H1 (cell line): Measurements from ENCODE around the gene TCEANC. TPM values are rescaled to one million over a fixed set of nuclear protein-coding genes. Genes with fewer than 3 reads are reported as not detected.

Experiments used
- CTCF ChIA-PET: fragments of 300-600 bp; sonication (Branson Sonifier 250); formaldehyde crosslinking; loops from one replicate; lab custom pipeline; 2021; ENCODE audit not compliant: partially characterized antibody; lab: Charles Lee
- POLR2A ChIA-PET: fragments of 300-600 bp; sonication (Branson Sonifier 250); formaldehyde crosslinking; loops from one replicate; lab custom pipeline; 2021; ENCODE audit warnings: inconsistent platforms; ENCODE audit not compliant: partially characterized antibody; lab: Charles Lee
- DNase-seq, 2 experiments: peaks; one replicate each; pipeline versions ENCODE4 v3.0.0 to v3.0.0-alpha.2; 2010 to 2022; ENCODE audit warnings: low spot score in 2 of 2, low read depth in 1 of 2, mixed read lengths in 1 of 2
- FAIRE-seq: peaks from 2 replicates; lab custom pipeline; 2011; peaks lifted over from hg19 to GRCh38; lab: Jason Lieb, UNC
- H2AFZ ChIP-seq: 2 replicates; pipeline ENCODE4 v1.8.1; 2012; ENCODE audit warnings: low read length, inconsistent platforms
- H2AK5ac ChIP-seq: 2 replicates; pipeline ENCODE4 v1.6.1; 2013; ENCODE audit warnings: low read depth, low read length
- H2BK120ac ChIP-seq: replicated peaks from 2 replicates; pipeline ENCODE3; 2013; ENCODE audit warnings: low read depth, low read length, inconsistent platforms
- H2BK12ac ChIP-seq: 2 replicates; pipeline ENCODE4 v1.6.1; 2013; ENCODE audit warnings: low read depth, low read length
- H2BK15ac ChIP-seq: 2 replicates; pipeline ENCODE4 v1.6.1; 2013; ENCODE audit warnings: low read length
- H2BK20ac ChIP-seq: 2 replicates; pipeline ENCODE4 v1.6.1; 2013; ENCODE audit warnings: low read length
- H2BK5ac ChIP-seq: 2 replicates; pipeline ENCODE4 v1.6.1; 2013; ENCODE audit warnings: low read depth, low read length
- H3K14ac ChIP-seq: 2 replicates; pipeline ENCODE4 v1.6.1; 2013; ENCODE audit warnings: inconsistent platforms; ENCODE audit not compliant: insufficient read length
- H3K18ac ChIP-seq: 2 replicates; pipeline ENCODE4 v1.6.1; 2013; ENCODE audit warnings: low read length; ENCODE audit errors: extremely low read depth
- H3K23ac ChIP-seq: 2 replicates; pipeline ENCODE4 v1.6.1; 2013; ENCODE audit warnings: inconsistent platforms; ENCODE audit not compliant: insufficient read length
- H3K23me2 ChIP-seq: 2 replicates; pipeline ENCODE4 v1.6.1; 2013; ENCODE audit warnings: low read depth, low read length
- H3K27ac ChIP-seq: 2 replicates; pipeline ENCODE4 v1.6.1; 2011; ENCODE audit warnings: low read depth, low read length, inconsistent platforms
- H3K27me3 ChIP-seq, 4 experiments: replicated peaks in 1 of 4; 1 replicate in 1 of 4; 2 replicates in 3 of 4; pipeline versions ENCODE4 v1.6.1 to v1.8.1; 2011 to 2013; ENCODE audit warnings: low read length in 3 of 4, mild to moderate bottlenecking in 3 of 4, inconsistent platforms in 2 of 4, mixed read lengths in 2 of 4, moderate library complexity in 1 of 4; ENCODE audit not compliant: control insufficient read depth in 3 of 4, insufficient read depth in 3 of 4; ENCODE audit errors: extremely low read depth in 1 of 4
- H3K36me3 ChIP-seq, 4 experiments: 2 replicates each; pipeline versions ENCODE4 v1.6.1 to v1.8.1; 2011 to 2013; ENCODE audit warnings: mild to moderate bottlenecking in 4 of 4, low read length in 3 of 4, moderate library complexity in 2 of 4, control low read depth in 1 of 4, inconsistent platforms in 1 of 4; ENCODE audit not compliant: insufficient read depth in 4 of 4, control insufficient read depth in 2 of 4
- H3K4ac ChIP-seq: replicated peaks from 2 replicates; pipeline ENCODE3; 2013; ENCODE audit warnings: low read length, low read depth, mixed read lengths, inconsistent platforms; ENCODE audit not compliant: insufficient read length
- H3K4me1 ChIP-seq, 4 experiments: replicated peaks in 1 of 4; 1 replicate in 1 of 4; 2 replicates in 3 of 4; pipeline versions ENCODE4 v1.6.1 to v1.8.1; 2011 to 2013; ENCODE audit warnings: low read length in 3 of 4, inconsistent platforms in 2 of 4, mixed read lengths in 1 of 4; ENCODE audit not compliant: insufficient read depth in 4 of 4, control insufficient read depth in 3 of 4
- H3K4me2 ChIP-seq, 2 experiments: 2 replicates each; pipeline versions ENCODE4 v1.6.1 to v1.8.1; 2011 to 2013; ENCODE audit warnings: low read depth in 2 of 2, low read length in 2 of 2, control low read depth in 1 of 2, inconsistent platforms in 1 of 2, mild to moderate bottlenecking in 1 of 2; ENCODE audit not compliant: insufficient read depth in 1 of 2
- H3K4me3 ChIP-seq, 4 experiments: fragments of 200-600, 300-600 bp in 1 of 4; sonication (generic), shearing (Covaris generic), sonication (Bioruptor Twin) in 1 of 4; 2 replicates each; pipeline versions ENCODE4 v1.5.1 to v1.8.1; 2011 to 2016; ENCODE audit warnings: low read length in 4 of 4, low read depth in 3 of 4, control low read depth in 2 of 4, inconsistent platforms in 2 of 4, mild to moderate bottlenecking in 2 of 4, mixed read lengths in 1 of 4, moderate library complexity in 1 of 4; ENCODE audit not compliant: insufficient read depth in 2 of 4; ENCODE audit errors: extremely low read depth in 1 of 4
- H3K56ac ChIP-seq: replicated peaks from 2 replicates; pipeline ENCODE3; 2013; ENCODE audit warnings: low read depth, mild to moderate bottlenecking, mixed read lengths, low read length, inconsistent platforms; ENCODE audit not compliant: insufficient read length
- H3K79me1 ChIP-seq: 2 replicates; pipeline ENCODE4 v1.6.1; 2013; ENCODE audit warnings: low read depth, low read length, control low read depth
- H3K79me2 ChIP-seq, 2 experiments: 2 replicates each; pipeline versions ENCODE4 v1.6.1 to v1.8.1; 2012 to 2013; ENCODE audit warnings: low read length in 2 of 2, mild to moderate bottlenecking in 2 of 2, inconsistent platforms in 1 of 2; ENCODE audit not compliant: insufficient read depth in 2 of 2, control insufficient read depth in 1 of 2
- H3K9ac ChIP-seq, 4 experiments: replicated peaks in 1 of 4; 1 replicate in 1 of 4; 2 replicates in 3 of 4; pipeline versions ENCODE4 v1.6.1 to v1.8.1; 2011 to 2013; ENCODE audit warnings: low read depth in 3 of 4, low read length in 3 of 4, control low read depth in 2 of 4, mild to moderate bottlenecking in 2 of 4, moderate library complexity in 2 of 4, inconsistent platforms in 1 of 4; ENCODE audit errors: extremely low read depth in 1 of 4
- H3K9me3 ChIP-seq, 2 experiments: 2 replicates each; pipeline versions ENCODE4 v1.6.1 to v1.8.1; 2012 to 2013; ENCODE audit warnings: mild to moderate bottlenecking in 2 of 2, moderate library complexity in 2 of 2, control low read depth in 1 of 2, inconsistent platforms in 1 of 2, low read depth in 1 of 2, low read length in 1 of 2, mixed read lengths in 1 of 2; ENCODE audit not compliant: insufficient read depth in 2 of 2
- H4K20me1 ChIP-seq, 2 experiments: replicated peaks in 1 of 2; 2 replicates each; pipeline versions ENCODE3 to v1.8.1; 2011 to 2013; ENCODE audit warnings: inconsistent platforms in 2 of 2, low read length in 2 of 2, mild to moderate bottlenecking in 1 of 2; ENCODE audit not compliant: insufficient read depth in 2 of 2, control insufficient read depth in 1 of 2
- H4K5ac ChIP-seq: 2 replicates; pipeline ENCODE4 v1.6.1; 2013; ENCODE audit warnings: low read length, low read depth, mixed read lengths, inconsistent platforms; ENCODE audit not compliant: insufficient read length
- H4K8ac ChIP-seq: 2 replicates; pipeline ENCODE4 v1.8.0; 2013; ENCODE audit warnings: mild to moderate bottlenecking, moderate library complexity, low read length, inconsistent platforms; ENCODE audit not compliant: insufficient read depth; ENCODE audit errors: extremely low read depth
- H4K91ac ChIP-seq: replicated peaks from 2 replicates; pipeline ENCODE3; 2013; ENCODE audit warnings: low read length, mixed read lengths, inconsistent platforms; ENCODE audit not compliant: insufficient read length
- EGR1 ChIP-seq: IDR thresholded peaks from 2 replicates; pipeline ENCODE4 v1.6.1; 2011; ENCODE audit warnings: low read depth, low read length, borderline replicate concordance
- HDAC6 ChIP-seq: IDR thresholded peaks from one replicate; pipeline ENCODE4 v1.7.1; 2012; ENCODE audit warnings: low read depth, mild to moderate bottlenecking, inconsistent platforms, low read length, moderate library complexity
- RAD21 ChIP-seq, 2 experiments: IDR thresholded peaks in 1 of 2; conservative IDR thresholded peaks in 1 of 2; 2 replicates each; pipeline ENCODE4 v1.6.1; 2011; ENCODE audit warnings: low read depth in 2 of 2, low read length in 2 of 2, improper control_type of control experiment in 1 of 2, inconsistent platforms in 1 of 2, mild to moderate bottlenecking in 1 of 2, moderate library complexity in 1 of 2
- RBBP5 ChIP-seq: IDR thresholded peaks from 2 replicates; pipeline ENCODE4 v1.7.1; 2012; ENCODE audit warnings: low read depth, mild to moderate bottlenecking, inconsistent platforms, low read length, moderate library complexity, borderline replicate concordance
- SP4 ChIP-seq: IDR thresholded peaks from 2 replicates; pipeline ENCODE4 v1.6.1; 2012; ENCODE audit warnings: low read length, inconsistent platforms
- TAF1 ChIP-seq: IDR thresholded peaks from 2 replicates; pipeline ENCODE4 v1.6.1; 2011; ENCODE audit warnings: mild to moderate bottlenecking, low read depth, low read length
- TAF7 ChIP-seq: optimal IDR thresholded peaks from 2 replicates; pipeline ENCODE3; 2011; ENCODE audit warnings: low read depth, mild to moderate bottlenecking, inconsistent platforms, low read length, moderate library complexity, borderline replicate concordance
- ZNF274 ChIP-seq: IDR thresholded peaks from 2 replicates; pipeline ENCODE4 v1.7.0; 2012; ENCODE audit warnings: low read length, borderline replicate concordance; ENCODE audit errors: extremely low read depth
- WGBS, 2 experiments: shearing (Covaris generic) in 1 of 2; methylation state at CpG; one replicate each; pipeline versions ENCODE4 v1.1.6 to v1.1.7; 2013 to 2015; ENCODE audit warnings: low lambda C conversion rate in 2 of 2, mixed read lengths in 2 of 2, inconsistent platforms in 1 of 2, low coverage in 1 of 2, missing lambda C conversion rate in 1 of 2; ENCODE audit not compliant: insufficient replicate concordance in 2 of 2, insufficient coverage in 1 of 2, insufficient read length in 1 of 2; ENCODE audit errors: extremely low coverage in 1 of 2, missing lambda C conversion rate in 1 of 2; 5-methylcytosine and 5-hydroxymethylcytosine counted together
- polyA plus RNA-seq, 7 experiments: library from polyadenylated mRNA; depleted of rRNA in 3 of 7; stranded (reverse) in 5 of 7; unstranded in 2 of 7; fragments of >200 nt in 5 of 7; fragments of 200-250 nt in 2 of 7; gene quantifications; 1 replicate in 5 of 7; 2 replicates in 1 of 7; 4 replicates in 1 of 7; pipeline versions ENCODE4 v1.2.1 to v1.2.3, GENCODE V29; 2011 to 2013; ENCODE audit warnings: missing spikeins in 2 of 7, mixed read lengths in 2 of 7
- total RNA-seq: library from RNA; stranded (reverse); fragmentation: NEBNext Ultra II Directional; extraction: Animal tissue kit (Norgen Biotek cat#: 25700); gene quantifications from 2 replicates; pipeline ENCODE4 v1.2.1, GENCODE V29; 2021

The TCEANC gene
- total and polyA plus RNA-seq, 2 of the 8 experiments (the other 6 are each of a cell fraction or from before 2014, with no cell fraction given): 0.88 to 2.0 TPM

DNA sequence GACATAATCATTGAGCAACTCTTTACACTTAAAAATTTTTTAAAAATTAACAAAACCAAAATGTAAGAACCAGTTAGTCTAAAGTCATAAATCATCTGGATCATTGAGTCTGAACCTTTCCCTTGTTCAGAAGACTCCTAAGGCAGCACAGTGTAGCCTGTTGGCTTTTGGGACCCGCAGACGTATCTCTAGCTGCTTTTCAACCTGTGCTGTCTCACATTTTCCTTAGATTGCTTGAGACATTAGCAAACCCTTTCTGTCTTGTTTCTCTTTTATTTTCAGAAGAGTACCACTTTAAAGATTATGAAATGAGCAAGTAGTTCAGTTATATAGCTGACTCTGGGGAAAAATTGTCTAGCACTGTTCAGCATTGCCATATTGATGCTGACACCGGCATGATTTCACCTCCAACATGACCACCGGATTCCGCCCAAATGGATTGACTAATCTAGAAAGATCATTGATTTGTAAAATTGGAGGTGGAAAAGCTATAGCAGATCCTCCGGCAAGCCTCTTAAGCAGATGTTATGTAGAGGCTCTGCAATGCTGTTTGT, 8.9 kb downstream of the TCEANC start:
- no peaks in the 10 kb centered on the region for H4K20me1 ChIP-seq
- H2BK5ac ChIP-seq: no peak overlapping the region
- no peak overlapping the region for H3K4ac ChIP-seq
- no peak overlapping the region for H3K4me3 ChIP-seq
- no peak overlapping the region for H3K9ac ChIP-seq
- TF ChIP-seq ZNF274 (no peak), SP4 (no peak), RBBP5 (no peak), RAD21 (IDR thresholded peaks at IDR 0.05 in 1 of 2, conservative IDR thresholded peaks at IDR 0.05 in 1 of 2; ENCODE audit: low read depth in 2 of 2, low read length in 2 of 2) (no peak), HDAC6 (no peak), TAF1 (no peak), EGR1 (no peak), TAF7 (no peak)
- no peaks in the 10 kb centered on the region for H3K79me1 ChIP-seq
- H2BK15ac ChIP-seq: no peak overlapping the region
- H3K23me2 ChIP-seq: no peaks in the 10 kb centered on the region
- no peak overlapping the region for H3K18ac ChIP-seq
- WGBS, 2 experiments: 92% methylated on average over 4 of the region's 6 CpGs; no CpG with 5 or more reads in 1 of the 2 experiments
- no peaks in the 10 kb centered on the region for H3K9me3 ChIP-seq
- no peak overlapping the region for H2BK120ac ChIP-seq
- ChIA-PET POLR2A (no interaction called here), CTCF (interaction anchor here (0.9 to 1.5 kb wide), 2 partner anchors 20 to 73 kb away, joined by 3 to 4 read pairs; partner anchors contain the start of genes OFD1 and TRAPPC2)
- H2BK12ac ChIP-seq: no peak overlapping the region
- H2BK20ac ChIP-seq: no peak overlapping the region
- peaks cover 0 to 3% (median 0%) of the 10 kb centered on the region in 4 experiments; a peak in 4 of 8 replicates for H3K36me3 ChIP-seq
- no peak overlapping the region for H3K23ac ChIP-seq
- H3K4me2 ChIP-seq: no peak overlapping the region
- DNase-seq: no peak
- H2AFZ ChIP-seq: no peak overlapping the region
- FAIRE-seq: no peak
- no peak overlapping the region for H3K27ac ChIP-seq
- H3K27me3 ChIP-seq: no peaks in the 10 kb centered on the region
- H4K91ac ChIP-seq: no peak overlapping the region
- no peak overlapping the region for H2AK5ac ChIP-seq
- no peaks in the 10 kb centered on the region for H3K4me1 ChIP-seq
- H4K8ac ChIP-seq: no peak overlapping the region
- H3K14ac ChIP-seq: no peak overlapping the region
- H3K79me2 ChIP-seq: no peaks in the 10 kb centered on the region
- no peak overlapping the region for H3K56ac ChIP-seq
- no peak overlapping the region for H4K5ac ChIP-seq
